HG02870 (cell line): Measurements from ENCODE around the gene MEGF10.

Experiments used
- ATAC-seq: cut with Tn5 transposase; IDR thresholded peaks from one replicate; pipeline ENCODE4 v1.9.1; 2021; ENCODE audit warnings: mild to moderate bottlenecking, moderate library complexity; ENCODE audit not compliant: unreplicated experiment

The MEGF10 gene

GRCh38 chr5:127363403-127363802 lies 72.8 kb downstream of the MEGF10 start:
- ATAC-seq: no peak

DNA sequence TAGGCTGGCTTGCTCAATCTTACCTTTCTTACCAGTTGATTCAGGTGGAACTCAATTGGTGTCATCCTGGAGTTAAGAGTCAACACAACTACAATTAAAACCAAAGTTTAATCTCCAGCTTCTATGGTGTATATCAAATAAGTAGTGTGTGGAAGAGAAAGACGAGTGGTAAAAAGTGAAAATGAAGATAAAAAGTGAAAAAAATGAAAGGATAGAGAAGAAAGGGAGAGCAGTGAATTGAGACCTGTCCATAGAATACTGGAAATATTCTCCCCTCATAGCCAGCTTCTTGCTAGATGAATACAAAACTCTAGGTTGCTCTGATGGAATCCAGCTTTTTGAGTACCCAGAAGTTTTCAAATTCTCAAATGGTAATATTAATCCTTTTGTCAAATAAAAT lies 76.4 kb downstream of the MEGF10 start:
- no peak for ATAC-seq

GRCh38 chr5:127367946-127368465 lies 77.4 kb downstream of the MEGF10 start:
- ATAC-seq: no peak

- ATAC-seq: no peak
Observed at GRCh38 chr5:127369796-127370195, 79.2 kb downstream of the MEGF10 start.

DNA sequence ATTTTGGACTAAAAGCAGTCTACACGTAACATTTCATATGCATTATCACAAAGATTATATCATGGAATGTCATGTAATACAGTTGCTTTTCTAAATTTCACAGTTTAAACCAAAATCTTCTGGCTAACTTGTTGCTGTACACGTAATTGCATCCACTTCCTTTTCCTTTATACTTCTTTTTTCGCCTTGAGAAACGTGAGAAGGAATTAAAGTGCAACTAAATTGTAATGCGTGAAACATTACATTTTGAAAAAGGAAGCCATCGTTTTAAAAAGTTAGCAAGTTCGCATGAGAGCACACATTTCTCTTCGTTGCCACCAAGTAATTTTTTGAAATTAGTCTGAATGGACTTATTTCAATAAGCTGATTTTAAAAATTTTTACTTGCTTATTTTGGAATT lies 80.0 kb downstream of the MEGF10 start:
- ATAC-seq: no peak

GRCh38 chr5:127373858-127374491 lies 83.4 kb downstream of the MEGF10 start:
- ATAC-seq: no peak

- no peak for ATAC-seq
Observed at GRCh38 chr5:127375124-127375523, 84.5 kb downstream of the MEGF10 start.

DNA sequence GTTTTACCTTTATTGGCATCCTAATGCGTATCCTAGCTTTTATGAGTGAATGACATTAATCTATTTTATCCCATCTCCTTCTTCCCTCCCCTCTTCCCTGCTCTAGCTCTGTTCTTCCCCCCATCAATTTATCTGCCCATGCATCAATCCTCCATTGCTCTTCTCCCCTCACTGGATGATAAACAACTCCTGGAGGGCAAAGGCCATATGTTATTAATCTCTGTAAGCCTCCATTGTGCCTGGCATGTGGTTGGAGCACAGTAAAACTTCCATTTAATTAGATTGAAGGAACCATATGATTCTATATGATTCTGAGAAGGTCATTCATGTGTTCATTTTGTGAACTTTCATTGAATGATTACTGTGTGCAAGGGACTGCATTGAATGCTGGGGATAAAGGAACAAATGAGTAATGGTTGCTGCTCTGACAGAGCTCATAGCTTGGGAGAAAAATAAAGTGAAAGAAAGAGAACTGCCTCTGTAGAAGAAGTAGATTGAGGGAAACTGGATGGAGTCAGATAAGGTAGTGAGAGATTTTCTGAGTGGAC lies 85.0 kb downstream of the MEGF10 start:
- no peak for ATAC-seq

- no peak for ATAC-seq
Observed at GRCh38 chr5:127377651-127378050, 87.1 kb downstream of the MEGF10 start.

DNA sequence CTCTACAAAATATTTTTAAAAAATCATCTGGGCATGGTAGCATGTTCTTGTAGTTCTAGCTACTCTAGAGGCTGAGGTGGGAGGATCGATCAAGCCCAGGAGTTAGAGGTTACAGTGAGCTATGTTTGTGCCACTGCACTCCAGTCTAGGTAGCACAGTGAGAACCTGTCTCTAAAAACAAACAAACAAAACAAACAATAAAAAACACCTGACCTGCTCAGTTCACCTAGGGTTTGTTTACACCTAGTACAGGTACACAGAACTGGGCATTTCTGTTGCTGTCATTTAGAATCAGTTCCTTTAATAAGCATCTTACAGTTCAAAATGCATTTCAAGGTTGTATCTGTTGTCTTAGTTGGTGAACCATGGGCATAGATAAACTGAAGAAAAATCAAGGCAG lies 95.3 kb downstream of the MEGF10 start:
- no peak for ATAC-seq

DNA sequence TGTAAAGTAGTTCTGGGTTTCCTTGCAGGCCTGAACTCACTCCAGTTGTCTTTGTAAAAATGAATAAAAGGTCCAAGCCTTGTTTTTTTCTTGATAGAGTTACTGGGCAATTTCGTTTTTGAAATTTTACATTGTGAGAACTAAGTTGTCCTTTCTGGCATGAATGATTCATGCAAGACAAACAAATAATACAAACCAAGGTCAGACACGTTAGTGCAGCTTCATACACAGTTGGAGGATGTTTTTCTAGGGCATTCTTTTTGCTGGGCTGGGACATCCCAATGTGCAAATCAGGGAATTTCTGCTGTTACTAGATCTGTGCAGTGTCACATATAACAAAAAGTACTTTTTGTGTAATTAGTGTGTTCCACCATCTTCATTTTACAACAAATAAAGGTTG lies 96.0 kb downstream of the MEGF10 start:
- no peak for ATAC-seq

GRCh38 chr5:127389601-127390000 lies 99.0 kb downstream of the MEGF10 start:
- ATAC-seq: no peak

DNA sequence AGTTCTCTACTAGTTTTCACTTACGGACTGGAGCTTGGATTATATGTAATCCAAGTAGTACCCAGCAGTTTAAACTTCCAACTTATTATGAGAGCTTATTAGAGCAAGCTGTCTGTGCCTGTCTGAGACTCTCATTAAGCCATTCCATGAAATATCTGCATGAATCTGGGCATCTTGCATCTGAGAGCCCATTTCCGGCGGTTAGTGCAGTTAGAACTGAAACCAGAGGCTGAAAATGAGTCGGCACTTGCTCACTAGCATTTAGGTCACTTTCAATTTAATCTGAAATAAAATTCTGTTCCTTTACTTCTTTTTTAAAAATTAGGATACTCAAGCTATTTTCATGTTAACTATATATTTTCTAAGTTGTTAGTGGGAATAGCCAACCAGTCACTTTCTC lies 102.2 kb downstream of the MEGF10 start:
- ATAC-seq: no peak

DNA sequence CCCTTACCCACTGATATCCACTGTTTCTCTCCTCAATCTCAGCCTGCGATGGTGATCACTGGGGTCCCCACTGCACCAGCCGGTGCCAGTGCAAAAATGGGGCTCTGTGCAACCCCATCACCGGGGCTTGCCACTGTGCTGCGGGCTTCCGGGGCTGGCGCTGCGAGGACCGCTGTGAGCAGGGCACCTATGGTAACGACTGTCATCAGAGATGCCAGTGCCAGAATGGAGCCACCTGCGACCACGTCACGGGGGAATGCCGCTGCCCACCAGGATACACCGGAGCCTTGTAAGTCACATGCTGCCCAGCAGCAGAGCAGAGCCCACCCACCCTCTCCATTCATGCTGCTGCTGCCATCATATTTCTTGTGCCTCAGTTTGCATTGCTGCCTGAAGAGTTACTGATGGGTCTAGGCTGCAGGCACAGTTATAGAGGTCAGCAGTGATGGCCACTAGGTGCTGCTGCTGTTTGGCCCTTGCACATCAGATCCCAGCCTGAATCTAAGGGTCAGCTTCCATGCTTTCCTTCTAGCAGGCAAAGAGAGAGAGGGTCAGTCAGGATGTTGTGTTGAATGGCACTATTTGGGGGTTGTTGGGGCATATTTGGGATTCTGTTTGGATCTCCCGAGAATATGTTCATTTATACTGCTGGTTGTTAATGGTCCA lies 106.0 kb downstream of the MEGF10 start:
- ATAC-seq: no peak

- ATAC-seq: no peak
Observed at GRCh38 chr5:127398508-127398907, 107.9 kb downstream of the MEGF10 start.

- no peak for ATAC-seq
Observed at GRCh38 chr5:127399068-127399467, 108.5 kb downstream of the MEGF10 start.

- no peak for ATAC-seq
Observed at GRCh38 chr5:127400539-127400938, 109.9 kb downstream of the MEGF10 start.

DNA sequence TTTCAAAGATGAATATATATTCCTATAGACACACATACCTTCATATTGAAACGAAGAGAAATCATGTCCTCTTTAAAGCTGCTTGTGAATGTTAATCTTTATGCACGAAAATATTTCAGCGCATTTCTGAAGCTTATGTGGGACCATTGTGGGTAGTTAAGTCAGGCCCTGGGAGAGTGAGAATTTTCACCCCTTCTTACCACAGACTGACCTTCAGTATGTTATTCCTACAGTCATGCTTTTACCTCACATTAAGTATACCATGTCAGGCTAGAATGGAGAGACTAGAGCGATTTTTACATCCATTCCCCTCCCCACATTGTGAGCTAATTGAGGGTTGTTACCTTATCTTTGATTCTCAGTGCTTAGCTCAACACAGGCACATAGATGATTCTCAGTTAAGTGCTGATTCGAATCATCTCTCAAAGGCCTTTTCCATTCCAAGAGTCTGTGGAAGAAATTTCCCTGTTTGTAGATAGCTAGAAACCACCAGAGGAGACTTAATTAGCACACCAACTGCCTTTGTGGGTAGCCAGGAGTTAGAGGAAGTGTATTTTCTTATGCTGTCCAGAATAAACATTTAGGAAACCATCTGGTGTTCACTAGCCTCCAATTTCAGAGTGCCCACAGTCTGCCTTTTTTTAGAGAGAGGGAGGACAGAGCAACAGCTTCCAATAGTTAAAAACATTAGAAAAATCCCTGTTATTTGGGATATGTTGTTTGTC lies 110.5 kb downstream of the MEGF10 start:
- ATAC-seq: no peak

GRCh38 chr5:127402361-127402760 lies 111.8 kb downstream of the MEGF10 start:
- no peak for ATAC-seq

DNA sequence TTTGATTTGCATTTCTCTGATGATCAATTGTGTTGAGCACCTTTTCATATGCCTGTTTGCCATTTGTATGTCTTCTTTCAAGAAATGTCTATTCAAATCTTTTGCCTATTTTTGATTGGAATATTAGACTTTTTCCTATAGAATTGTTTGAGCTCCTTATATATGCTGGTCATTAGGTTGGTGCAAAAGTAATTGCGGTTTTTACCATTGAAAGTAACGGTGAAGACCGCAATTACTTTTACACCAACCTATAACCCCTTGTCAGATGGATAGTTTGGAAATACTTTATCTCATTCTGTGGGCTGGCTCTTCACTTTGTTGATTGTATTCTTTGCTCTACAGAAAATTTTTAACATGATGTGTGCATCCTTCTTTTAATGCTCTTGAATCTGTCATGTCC lies 113.6 kb downstream of the MEGF10 start:
- ATAC-seq: no peak

DNA sequence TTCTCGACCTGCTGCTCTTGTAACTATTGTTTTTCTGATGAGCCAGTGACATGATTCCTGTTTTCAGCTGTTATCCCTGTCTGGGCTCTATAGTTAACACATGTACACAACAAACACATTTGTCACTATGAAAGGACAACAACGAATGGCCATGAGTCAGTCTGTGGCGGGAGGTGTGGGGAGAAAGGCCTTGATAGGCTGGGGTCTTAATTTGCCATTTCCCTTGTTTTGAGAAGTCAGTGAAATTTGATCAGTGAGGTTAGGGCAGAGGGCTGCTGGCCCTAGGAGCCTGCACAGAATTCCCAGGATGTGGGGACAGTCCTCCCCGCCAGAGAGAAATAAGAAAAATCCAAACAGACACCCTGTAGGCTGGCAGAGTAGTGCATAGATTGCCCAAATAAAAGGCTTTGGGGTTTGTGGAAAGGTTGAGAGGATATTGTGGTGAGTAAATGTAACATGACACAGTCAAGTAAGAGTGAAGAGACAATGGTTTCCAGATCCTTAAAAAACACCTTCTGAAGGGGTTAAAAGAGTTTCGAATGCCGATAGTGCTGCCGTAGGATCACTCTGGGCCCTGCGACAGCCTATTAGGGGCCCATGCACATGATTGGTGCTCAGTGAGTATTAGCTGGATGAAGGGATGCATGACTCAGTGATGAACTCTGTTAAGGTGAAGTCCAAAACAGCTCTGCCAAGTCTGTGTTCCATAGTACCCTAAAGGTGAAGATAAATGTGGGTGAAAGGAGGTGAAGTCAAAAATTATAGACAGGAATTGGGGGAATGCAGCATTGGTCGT lies 115.9 kb downstream of the MEGF10 start:
- no peak for ATAC-seq
